ENCODE measurements around the gene PCDH19.

GRCh38 chrX:100353326-100353725, 56.7 kb downstream of the PCDH19 start:
- TF ChIP-seq CTCF (conservative IDR thresholded peaks at IDR 0.05; ENCODE audit: low read length) (no peak), EZH2phosphoT487 (IDR thresholded peaks at IDR 0.05; ENCODE audit: borderline replicate concordance, low read depth, low read length) (no peak)
